GM21786 (cell line): ENCODE data around the gene PPP2R2C.

ENCODE experiments used
- ATAC-seq: cut with Tn5 transposase; IDR thresholded peaks from one replicate; pipeline ENCODE4 v1.9.1; 2021; ENCODE audit not compliant: unreplicated experiment

PPP2R2C gene

DNA sequence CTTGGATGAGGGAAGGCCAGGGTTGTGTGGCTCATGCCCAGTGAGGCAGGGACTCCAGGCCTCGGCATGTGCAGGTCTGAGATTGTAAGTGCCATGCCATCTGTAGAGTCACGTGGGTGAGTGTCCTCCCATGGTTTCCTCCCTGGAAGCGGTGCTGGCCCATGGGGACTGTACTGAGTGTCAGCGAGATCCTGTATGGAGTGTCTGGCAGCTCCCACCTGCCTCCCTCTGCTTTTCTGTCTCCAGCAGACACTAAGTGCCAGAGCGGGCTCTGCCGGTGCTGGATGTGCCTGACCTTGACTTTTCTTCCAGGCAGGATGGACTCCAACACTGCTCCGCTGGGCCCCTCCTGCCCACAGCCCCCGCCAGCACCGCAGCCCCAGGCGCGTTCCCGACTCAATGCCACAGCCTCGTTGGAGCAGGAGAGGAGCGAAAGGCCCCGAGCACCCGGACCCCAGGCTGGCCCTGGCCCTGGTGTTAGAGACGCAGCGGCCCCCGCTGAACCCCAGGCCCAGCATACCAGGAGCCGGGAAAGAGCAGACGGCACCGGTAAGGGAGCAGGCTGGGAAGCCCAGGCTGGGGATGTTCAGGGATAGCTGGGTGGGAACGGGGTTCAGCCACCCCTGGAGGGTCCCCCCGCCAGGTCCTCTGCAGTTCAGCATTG, 195.1 kb downstream of the PPP2R2C start:
- no peak for ATAC-seq

DNA sequence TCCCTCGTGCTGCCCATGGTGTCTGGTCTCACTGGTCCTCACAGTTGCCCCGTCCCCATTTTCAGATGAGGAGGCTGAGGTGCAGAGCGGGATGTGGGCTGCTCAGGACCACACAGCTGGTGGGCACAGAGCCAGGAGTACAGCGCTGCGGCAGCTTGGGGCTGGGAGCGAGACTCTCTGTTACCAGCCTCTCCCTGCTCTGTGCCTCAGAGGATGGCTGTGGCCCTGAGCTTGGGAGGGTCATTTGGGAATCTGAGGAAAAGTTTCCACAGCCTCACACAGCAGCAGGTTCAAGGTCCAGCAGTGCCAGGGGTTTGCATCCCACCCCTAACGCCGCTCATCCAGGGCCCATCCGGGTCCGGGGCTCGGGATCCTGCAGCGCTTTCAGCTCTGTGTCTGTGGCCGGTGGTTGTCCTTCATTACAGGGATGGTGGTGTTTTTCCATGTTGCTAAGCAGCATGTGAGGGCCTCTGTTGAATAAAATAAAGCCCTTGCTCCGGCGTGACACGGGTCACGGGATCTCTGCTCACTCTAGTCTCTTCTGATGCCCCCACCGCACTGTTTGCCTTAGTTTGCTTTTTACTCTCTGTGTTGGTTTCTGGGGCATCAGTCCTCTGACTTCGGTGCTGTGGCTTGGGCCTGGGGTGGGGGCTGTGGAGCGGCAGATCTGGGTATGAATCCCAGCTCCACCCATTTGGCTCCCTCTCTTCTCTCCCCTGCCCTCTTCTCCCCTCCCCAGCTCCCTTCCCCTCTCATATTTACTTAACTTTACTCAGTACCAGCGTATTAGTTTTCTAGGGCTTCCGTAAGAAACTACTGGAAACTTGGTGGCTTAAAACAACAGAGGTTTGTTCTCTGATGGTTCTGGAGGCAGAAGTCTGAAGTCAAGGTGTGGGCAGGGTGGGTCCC, 196.3 kb downstream of the PPP2R2C start:
- no peak for ATAC-seq

DNA sequence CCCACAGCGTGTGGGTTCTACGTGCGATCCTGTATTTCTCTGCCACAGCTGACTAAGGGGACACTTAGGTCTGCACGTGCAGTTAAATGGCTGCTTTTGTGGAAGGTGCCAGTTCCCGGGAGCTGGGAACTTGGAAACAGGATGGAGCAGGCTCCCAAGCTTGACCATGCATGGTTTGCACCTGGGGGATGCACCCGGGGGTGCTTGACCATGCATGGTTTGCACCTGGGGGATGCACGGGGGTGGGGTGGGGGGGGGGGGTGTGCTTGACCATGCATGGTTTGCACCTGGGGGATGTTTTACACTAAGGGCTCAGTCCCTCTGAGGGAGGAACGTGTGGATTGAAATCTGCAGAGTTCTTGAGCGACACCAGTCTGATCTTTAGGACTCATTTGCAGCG, 197.1 kb downstream of the PPP2R2C start:
- ATAC-seq, result no peak

DNA sequence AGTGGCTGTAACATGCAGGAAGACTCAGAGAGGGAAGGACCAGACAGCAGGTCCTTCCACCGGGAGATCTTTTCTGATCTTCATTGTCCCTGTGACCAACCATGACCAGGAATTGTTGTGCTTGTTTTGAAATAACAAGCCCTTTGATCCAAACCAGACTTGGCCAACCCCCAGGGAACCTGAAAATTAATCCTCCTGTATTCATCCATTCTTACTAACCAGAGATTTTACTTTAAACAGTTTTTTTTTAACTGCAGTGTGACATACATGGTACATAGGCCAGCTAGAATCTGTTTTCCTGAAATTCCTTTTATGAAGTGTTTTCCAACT, 198.8 kb downstream of the PPP2R2C start:
- no peak for ATAC-seq

DNA sequence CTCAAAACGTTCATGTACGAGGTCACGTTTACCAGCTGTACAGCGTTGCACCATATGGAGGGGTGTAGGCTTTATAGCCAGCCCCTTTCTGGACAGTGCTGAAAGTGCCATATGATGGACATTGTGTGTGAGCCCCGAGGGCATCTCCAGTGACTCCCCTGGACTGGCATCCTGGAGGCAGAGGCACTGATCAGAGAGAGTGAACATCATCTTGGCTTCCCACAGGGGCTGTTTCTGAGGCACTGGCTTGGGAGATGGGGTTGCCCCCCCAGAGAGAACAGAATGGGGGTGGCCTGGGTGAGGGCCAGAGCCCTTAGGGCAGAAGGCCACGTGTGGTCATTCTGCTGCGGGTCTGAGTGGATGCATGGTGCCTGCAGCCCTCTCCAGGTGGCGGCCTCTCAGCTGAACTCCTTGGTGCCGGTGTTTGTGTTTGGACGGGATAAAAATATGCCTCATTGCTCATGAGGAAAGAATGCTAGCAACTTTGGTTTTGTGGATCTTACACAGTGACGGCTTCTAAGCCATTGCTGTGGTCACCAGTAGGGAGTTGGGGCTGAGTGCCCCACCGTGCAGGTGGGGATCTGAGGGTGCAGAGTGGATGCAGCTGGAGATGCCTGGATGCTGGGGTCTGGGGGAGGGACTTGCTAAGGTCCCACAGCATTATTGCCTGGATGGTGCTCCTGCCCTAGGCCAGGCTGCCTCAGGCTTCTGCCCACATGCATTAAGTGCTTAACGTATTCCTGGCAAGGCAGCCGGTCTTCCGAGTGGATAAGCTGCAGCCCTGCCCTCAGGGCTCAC, 199.4 kb downstream of the PPP2R2C start:
- ATAC-seq, result no peak

- ATAC-seq, result no peak
These were observed 200.5 kb downstream of the PPP2R2C start for GRCh38 chr4:6271701-6272465.

DNA sequence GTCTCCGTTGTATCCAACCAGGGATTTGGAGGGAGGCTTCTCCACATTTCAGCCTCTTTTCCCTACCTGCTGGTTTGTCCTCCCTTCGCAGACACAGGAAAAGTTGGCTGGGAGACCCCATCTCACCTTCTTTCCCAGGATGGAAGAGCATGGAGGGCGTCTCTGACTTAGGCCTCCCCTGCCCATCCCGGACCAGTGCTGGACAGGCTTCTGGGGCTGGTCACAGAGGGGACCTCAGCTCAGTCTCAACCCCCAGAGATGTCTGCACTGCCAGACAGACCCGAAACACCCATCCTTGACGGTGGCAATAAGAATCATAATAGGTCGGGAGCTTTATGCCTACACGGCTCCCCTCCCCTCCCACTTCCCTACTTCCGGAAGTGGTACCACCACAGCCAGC, 201.2 kb downstream of the PPP2R2C start:
- no peak for ATAC-seq

- no peak for ATAC-seq
These were observed 201.7 kb downstream of the PPP2R2C start for GRCh38 chr4:6270636-6271121.
